GM19035 (cell line): ENCODE data around the gene STEAP2.
"Not testable (repeated sequence)": the region's sequence is repeated elsewhere in the genome, so short reads cannot be mapped to it uniquely, and the experiment has no call there.

Source experiments
- ATAC-seq: cut with Tn5 transposase; IDR thresholded peaks from one replicate; pipeline ENCODE4 v1.9.1; 2021; ENCODE audit not compliant: unreplicated experiment

STEAP2 gene

DNA sequence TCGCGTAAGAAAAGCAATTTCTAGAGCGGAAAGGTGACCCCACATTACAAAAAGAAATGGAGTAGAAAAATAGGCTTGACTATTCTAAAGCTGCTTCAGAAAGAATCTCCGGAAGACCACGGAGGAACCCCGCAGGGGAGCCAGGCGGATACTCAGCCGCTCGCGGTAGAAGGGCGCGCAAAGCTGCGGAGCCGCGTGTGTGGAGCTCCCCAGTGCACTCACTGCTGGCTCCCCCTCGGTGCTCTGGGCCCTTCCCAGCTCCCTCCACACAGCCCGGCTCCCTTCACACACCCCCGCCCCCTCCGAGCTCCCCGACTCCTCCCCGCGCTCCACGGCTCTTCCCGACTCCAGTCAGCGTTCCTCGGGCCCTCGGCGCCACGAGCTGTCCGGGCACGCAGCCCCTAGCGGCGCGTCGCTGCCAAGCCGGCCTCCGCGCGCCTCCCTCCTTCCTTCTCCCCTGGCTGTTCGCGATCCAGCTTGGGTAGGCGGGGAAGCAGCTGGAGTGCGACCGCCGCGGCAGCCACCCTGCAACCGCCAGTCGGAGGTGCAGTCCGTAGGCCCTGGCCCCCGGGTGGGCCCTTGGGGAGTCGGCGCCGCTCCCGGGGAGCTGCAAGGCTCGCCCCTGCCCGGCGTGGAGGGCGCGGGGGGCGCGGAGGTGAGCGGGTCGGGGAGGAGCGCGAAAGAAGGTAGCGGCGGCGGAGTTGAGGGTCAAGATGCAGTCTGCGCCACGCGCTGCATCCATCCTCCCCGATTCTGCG lies at the start of gene STEAP2:
STEAP2 (plus strand) TSS at position 350 of the 758 bp plus-strand sequence. CDS start 13,343 bp downstream, outside the sequence.
- peak; percentile 88 for ATAC-seq

DNA sequence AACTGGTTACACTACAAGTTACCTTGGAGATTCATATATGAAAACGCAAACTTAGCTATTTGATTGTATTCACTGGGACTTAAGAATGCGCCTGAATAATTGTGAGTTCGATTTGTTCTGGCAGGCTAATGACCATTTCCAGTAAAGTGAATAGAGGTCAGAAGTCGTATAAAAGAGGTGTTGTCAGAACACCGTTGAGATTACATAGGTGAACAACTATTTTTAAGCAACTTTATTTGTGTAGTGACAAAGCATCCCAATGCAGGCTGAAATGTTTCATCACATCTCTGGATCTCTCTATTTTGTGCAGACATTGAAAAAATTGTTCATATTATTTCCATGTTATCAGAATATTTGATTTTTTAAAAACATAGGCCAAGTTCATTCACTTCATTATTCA lies 48.0 kb upstream of the STEAP2 start:
- ATAC-seq, result no peak

DNA sequence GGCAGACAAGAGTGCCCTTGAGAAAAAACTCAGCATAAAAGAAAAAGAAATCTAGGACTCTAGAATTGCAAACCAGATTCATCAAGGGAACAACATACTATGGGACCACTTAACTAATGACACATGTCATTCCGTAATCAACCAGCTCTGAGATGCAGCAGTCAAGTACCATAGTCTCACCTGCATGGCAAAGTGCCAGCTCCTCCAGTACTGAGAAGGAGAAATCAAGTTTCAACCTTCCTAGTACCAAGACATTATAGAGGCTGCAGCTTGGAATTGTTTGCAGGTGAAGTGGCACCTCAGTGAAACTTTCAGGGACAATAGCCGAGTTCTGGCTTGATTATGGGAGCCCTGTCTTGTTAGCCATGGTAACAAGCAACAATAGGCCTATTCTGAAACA lies 45.8 kb upstream of the STEAP2 start:
- no peak for ATAC-seq

DNA sequence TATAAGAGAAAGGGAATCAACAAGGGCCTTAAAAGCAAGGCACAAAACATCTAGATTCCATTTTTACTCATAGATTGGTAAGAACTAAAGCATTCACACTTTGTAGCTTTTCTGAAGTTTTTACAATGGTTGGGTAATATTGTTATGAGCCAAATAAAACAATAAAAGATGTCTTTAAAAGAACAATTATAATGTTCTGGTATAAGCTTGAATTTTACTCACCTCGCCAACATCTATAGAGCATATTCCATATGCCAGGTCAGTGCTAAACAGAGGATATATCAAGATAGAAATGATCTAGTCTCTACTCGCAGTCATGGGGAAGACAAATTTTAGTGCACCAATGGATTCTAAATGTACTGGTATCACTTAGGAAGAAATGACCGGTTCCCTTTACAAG lies 45.4 kb upstream of the STEAP2 start:
- no peak for ATAC-seq

DNA sequence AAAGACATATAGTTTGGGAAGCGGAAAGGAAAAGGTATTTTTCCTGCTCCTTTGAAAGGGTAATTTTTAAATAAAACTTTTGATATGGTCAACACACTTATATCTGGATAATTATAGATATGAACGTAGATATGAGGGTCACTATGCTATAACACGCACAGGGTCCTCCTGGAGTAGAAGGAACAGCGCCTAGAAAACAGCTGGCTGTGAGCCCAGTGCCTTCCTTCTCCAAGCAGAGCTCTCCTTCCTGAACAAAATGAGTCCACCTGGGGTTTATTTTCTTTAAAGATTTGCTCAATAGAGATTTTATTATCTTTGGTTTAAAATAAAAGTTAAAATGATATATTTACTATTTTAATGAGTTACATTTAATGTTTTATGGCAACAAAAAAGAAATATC lies 44.2 kb upstream of the STEAP2 start:
- ATAC-seq, result no peak

DNA sequence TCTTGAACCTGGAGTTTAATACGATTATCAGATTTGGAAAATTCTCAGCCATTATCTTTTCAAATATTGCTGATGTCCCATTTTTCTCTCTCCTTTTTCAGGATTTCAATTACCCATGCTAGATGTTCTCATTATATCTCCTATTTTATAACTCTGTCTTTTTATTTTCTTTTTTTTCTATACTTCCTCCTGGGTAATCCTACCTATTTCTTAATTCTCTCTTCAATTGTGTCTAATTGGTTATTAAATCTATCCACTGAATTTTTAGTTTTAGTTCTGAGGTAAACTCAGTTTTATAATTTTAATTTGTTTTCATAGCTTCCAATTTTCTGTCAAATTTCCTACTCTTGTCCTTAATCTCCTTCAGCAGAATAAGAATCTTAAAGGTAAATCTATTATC lies 41.6 kb upstream of the STEAP2 start:
- ATAC-seq, result no peak

DNA sequence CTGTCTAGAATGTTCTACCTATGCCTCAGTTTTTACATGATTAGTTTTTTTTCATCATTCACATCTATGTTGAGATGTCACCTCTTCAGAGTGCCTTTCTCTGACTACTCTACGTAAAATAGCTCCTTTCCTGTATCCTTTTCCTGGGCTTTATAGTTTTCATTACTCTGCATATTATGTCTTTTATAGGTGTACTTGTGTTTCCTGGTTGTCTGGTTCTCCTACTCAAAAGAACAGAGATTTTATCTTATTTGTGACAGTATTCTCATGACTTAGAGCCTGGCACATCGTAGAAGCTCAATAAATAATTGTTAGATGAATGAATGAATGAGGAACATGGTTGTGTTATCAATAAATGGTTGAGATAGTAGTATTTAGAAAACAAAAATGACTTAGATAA lies 39.4 kb upstream of the STEAP2 start:
- no peak for ATAC-seq

DNA sequence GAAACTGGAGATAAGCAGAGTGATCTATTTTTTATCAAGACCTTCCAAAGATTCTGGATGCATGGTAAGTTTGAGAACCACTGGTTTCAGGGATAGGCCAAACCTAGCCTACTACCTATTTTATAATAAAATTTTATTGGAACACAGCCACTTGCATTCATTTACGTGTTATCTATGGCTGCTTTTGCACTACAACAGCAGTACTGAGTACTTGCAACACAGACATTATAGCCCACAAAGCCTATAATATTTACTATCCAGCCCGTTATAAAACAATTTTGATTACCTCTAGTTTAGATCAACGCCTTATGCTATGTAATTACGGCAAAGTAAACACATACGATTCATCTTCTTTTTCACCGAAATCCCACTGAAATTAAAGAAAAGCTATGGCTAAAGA lies 38.9 kb upstream of the STEAP2 start:
- ATAC-seq, result no peak

DNA sequence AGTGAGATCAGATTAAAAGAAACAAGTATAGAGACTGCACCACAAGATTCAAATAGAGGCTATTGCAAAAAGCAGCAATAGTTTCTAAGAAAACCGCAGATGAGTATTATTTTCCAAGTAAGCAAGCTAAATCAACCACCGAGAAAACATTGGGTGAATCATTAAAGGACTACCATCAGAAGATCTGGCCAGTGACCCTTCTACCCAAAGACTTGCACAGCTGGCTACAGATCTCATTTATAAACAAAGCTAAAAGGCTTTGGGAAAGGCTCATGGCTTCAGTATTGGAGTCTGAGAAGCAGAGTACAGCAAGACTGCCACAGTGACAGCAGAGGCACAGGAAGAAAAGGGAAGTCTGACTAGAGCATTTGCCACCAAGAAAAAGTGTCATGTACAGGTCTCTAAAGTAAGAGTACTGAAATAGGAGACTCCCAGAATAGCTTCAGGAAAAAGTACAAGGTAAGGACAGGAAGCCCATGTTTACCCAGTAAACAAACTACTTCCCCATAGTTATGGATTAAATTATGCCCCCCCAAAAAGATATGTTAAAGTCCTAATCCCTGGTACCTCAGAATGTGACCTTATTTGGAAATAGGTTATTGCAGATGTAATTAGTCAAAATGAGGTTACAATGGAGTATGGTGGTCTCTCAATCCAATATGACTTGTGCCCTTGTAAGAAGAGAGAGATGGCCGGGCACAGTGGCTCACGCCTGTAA lies 38.3 kb upstream of the STEAP2 start:
- ATAC-seq, result peak; percentile 69

DNA sequence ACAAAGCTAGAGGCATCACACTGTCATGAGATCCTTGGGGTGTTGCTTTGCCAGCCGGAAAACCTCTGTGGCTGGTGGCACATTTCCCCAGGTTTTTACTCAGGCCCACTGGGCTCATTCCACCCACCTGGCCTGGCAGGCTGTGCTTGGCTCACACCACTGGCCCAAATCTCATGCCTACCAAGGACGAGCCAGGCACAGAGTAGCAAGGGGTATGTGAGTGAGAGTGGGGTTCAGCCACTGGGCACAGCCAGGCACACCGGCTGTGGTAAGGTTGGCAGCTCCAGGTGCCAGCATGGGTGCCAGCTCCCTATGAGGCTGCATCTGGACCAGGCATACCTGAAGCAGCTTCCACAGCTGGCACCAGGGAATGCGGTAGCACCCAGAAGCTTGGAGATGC lies 35.9 kb upstream of the STEAP2 start:
- ATAC-seq, result no peak

DNA sequence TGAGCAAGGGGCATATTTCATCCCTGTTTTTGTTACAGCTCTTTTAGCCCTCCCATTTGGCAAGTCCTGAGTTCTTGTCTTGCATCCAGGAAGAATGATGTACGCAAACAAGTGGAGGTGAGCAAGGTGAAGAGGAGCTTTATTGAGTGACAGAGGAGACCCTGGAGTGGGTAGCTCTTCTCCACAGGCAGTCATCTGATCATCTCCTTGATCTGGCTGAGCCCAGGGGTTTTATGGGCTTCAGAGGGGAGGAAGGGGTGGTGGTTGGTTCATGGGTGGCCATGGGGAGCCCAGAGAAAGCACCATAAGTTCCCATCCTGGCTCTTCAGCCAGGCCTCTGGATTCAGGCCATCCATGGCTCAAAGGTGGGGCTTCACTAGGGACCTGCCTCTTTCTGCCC lies 35.3 kb upstream of the STEAP2 start:
- no peak for ATAC-seq

DNA sequence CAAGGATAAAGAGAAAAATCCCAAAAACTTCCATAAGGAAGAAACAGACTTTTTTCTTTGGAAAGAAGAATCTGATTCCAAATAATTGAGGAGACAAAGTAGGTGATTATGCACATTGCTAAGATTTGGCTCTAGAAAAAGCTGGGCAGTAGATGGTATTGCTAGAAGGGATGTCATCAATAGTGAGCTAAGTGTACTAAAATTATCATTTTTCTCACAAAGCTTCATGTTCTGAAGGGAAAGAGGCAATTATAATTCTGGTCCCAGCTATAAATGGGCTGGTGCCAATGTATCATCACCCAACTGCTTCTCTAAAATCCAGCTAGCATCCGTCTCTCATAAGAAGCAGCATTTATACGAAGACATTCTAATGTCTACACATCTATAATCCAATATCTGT lies 33.4 kb upstream of the STEAP2 start:
- no peak for ATAC-seq

DNA sequence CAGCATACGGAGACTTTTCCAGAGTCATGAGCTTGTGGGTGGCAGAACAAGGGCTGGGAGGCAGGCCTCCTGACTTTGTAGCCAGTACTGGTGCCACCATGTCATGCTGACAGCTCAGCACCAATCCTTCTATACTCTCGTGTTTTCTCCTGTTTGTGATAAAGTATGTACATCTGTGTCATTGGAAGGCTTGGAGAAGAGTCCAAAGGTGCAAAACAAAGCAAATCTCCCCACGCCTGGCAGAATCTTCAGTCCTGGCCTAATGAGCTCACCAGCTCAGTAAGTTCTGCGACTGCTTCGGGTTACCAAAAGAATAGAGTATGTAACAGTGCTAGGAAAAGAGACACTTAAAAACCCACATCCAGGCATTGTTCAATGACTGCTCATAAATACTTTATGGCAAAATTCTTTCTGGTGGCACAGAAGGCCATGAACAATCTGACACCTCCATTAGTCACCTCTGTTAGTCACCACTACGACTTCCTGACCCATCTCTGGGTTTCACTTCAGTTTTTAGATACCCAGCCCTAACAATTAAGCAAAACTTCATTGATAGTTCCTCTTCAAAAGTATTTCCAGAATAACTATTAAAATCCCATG lies 32.8 kb upstream of the STEAP2 start:
- ATAC-seq, result peak; percentile 95

DNA sequence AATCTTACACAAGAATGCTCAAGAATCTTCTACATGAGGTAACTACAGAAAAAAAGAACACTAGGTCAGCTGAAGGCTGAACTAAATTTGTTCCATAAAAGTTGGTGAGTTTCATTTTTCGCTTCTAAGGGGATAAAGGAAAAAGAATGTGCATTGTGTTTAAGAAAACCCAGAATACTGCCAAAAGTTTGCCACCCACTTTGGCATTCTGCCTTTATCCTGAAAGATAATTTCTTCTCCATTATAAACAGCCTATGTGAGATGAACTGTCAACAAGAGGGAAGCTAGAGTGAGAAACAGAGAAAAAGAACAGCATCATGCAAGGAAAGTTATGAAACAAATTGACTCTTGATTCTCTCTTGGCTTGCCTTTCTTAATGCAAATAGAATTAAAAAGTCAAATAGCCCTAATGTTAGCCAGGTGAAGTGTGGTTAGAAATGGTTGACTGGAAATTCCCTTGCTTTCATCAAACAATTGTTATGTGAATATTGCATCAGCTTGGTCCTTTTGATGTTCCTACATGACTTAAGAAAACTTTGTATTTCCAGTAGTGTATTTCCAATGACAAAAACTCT lies 31.4 kb upstream of the STEAP2 start:
- no peak for ATAC-seq

DNA sequence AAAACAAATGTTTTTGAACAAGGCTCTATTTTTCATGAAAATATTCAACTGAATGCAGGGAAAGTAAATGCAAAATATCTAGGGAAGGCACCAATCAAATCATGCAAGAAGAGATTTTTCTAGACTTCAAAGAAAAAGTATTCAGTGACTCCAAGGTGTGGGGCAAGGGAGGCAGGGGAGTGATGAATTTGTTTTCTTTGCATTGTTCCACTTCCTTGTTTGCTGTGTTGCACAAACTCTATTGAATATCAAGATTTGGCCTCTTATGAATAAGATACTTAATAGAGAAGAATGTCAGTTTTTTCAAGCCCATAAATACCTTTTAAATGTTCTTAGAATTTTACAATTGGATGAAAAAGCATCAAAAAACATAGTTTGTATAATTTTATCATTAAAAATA lies 30.9 kb upstream of the STEAP2 start:
- no peak for ATAC-seq

DNA sequence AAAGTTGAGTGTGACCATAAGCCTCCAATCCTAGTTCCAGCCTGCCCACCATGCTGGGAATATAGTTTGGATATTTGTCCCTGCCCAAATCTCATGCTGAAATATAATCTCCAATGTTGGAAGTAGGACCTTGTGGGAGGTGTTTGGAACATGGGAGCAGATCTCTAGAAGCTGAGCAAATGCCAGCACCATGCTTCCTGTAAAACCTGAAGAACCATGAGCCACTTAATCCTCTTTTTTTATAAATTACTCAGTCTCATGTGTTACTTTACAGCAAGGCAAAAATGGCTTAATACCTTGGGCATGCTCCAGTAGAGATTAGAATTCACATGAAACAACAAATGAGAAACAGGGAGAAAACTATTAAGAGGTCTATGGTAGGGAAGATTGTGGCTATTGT lies 30.1 kb upstream of the STEAP2 start:
- no peak for ATAC-seq

DNA sequence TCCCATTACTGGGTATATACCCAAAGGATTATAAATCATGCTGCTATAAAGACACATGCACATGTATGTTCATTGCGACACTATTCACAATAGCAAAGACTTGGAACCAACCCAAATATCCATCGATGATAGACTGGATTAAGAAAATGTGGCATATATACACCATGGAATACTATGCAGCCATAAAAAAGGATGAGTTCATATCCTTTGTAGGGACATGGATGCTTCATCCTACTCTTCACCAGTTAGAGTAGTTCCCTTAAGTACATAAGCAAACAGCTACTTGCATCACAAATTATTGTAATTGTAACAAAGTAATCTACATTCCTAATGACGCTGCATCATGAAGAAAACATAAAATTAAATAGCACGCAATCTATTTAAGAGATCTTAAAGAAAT lies 25.2 kb upstream of the STEAP2 start:
- ATAC-seq, result not testable (repeated sequence)

DNA sequence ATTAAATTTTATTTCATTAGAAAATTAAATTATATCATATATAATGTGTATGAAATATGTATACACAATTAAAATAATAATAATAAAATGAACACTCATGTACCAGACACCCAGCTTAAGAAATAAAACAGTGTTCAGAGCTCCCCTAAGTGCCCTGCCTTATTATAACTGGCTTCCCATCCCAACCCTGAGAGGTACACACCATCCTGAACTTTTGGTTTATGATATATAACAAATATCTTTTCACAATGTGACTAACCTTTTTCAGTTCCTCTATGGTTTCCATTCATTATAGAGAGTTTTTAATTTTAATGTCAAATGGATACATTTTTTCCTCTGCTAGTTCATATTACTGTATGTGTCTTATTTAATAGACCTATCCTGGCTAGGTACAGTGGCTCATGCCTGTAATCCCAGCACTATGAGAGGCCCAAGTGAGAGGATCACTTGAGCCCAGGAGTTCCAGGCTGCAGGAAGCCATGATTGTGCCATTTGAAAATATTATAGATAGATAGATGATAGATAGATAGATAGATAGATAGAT lies 24.0 kb upstream of the STEAP2 start:
- ATAC-seq, result no peak

DNA sequence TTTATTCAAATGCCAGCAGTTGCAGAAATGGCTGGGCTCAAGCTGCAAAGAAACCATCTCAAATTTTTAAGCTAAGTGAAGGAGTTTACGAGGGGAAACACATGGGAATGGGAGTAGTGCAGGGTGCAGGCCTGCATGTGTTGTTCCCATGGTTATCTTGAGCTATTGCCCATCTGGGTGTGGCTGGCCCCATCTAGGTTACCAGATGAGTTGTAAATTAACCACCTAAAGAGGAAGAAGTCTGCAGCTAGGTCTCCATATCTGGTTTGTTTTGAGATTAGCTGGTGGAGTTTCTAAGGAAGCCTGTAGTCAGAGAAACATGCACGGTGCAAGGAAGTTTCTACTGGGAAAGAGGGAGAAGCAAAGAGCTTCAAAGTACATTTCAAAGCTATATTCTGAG lies 23.3 kb upstream of the STEAP2 start:
- no peak for ATAC-seq

DNA sequence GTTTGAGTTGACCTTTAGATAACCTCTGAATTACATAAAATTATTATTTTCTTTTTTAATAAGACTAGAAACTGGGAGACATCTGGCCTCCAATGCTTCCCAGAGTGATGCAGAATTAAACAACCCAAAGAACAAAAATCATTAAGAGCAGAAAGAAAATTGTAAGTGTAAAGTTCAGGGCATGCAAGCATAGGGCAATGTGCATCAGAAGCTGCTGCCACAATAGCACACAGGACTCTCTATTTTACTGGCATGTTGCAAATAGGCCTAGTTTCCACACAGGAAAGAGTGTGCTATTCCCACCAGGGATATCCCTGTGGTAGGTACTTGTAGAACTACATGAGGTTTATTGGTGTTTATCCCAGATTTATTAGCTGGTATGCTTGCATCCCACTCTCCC lies 20.5 kb upstream of the STEAP2 start:
- no peak for ATAC-seq

DNA sequence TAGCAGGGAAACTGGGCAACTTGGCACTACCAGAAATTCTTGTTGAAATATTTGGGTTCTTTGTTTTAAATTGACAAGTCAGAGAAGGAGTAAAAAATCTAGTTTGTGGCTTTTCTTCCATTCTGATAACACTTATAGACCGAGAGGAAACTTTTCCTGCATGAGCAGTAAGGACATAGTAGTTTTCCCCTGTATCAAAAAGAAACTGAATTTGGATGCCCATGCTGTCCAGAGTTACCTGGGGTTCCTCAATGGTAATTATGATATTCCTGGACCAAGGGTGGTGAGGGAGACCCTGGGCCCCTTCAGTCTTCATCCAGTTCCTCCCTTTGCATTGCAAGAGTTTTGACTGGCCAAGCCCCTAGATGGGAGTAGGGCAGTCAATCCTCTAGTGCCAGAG lies 19.9 kb upstream of the STEAP2 start:
- ATAC-seq, result no peak
